K562 (cell line): ENCODE data around the gene CCDC171.

Source experiments
- RBM39 ChIP-seq: fragments of 200-400 bp; formaldehyde crosslinking; optimal IDR thresholded peaks from 2 replicates; pipeline ENCODE3; 2018; ENCODE audit warnings: low read depth, low read length
- SPI1 ChIP-seq: IDR thresholded peaks from 2 replicates; pipeline ENCODE4 v1.6.1; 2011; ENCODE audit warnings: low read depth, low read length, control low read depth, borderline replicate concordance
- ZNF592 ChIP-seq: fragments of 450-650 bp; IDR thresholded peaks from 2 replicates; pipeline ENCODE4 v1.6.1; 2017; ENCODE audit warnings: antibody characterized with exemption, mild to moderate bottlenecking

GRCh38 chr9:15915711-15916110, 362.9 kb downstream of the CCDC171 start:
- TF ChIP-seq RBM39, result no peak
- no peak for TF ChIP-seq ZNF592
- no peak for TF ChIP-seq SPI1
